EL (cell line): Measurements from ENCODE around the gene GTF2F1.
"Not testable (repeated sequence)": the region's sequence is repeated elsewhere in the genome, so short reads cannot be mapped to it uniquely, and the experiment has no call there.

Experiments used
- DNase-seq: peaks from one replicate; pipeline ENCODE4 v3.0.0-alpha.2; 2016

Gene GTF2F1

GRCh38 chr19:6355321-6356040 lies 37.5 kb downstream of the GTF2F1 start:
- DNase-seq = not testable (repeated sequence)

- DNase-seq = peak; percentile 8
Observed at GRCh38 chr19:6354098-6354674, 38.8 kb downstream of the GTF2F1 start.

GRCh38 chr19:6352381-6353165 lies 40.4 kb downstream of the GTF2F1 start:
- no peak for DNase-seq

GRCh38 chr19:6350688-6351087 lies 42.3 kb downstream of the GTF2F1 start:
- DNase-seq = no peak

- DNase-seq = not testable (repeated sequence)
Observed at GRCh38 chr19:6349271-6349670, 43.7 kb downstream of the GTF2F1 start.

- no peak for DNase-seq
Observed at GRCh38 chr19:6343462-6343861, 49.5 kb downstream of the GTF2F1 start.

GRCh38 chr19:6340493-6341201 lies 52.3 kb downstream of the GTF2F1 start:
- no peak for DNase-seq

- DNase-seq = no peak
Observed at GRCh38 chr19:6334490-6335285, 58.3 kb downstream of the GTF2F1 start.

GRCh38 chr19:6333439-6333838 lies 59.5 kb downstream of the GTF2F1 start, which contains the start of gene ACER1:
Gene ACER1 (minus strand): TSS chr19:6333612. CDS start chr19:6333551, 61 bp downstream.
- no peak for DNase-seq
